Stimulated activated CD8-positive, alpha-beta memory T cell treated with anti-CD3 and anti-CD28 coated beads, Interleukin-12 subunit alpha, Interleukin-12 subunit beta, amount 100 ng/mL, for 1 hour (primary cell): ENCODE data around the gene ICAM1.
"Not testable (repeated sequence)": the region's sequence is repeated elsewhere in the genome, so short reads cannot be mapped to it uniquely, and the experiment has no call there.

Experiments
- DNase-seq: peaks from one replicate; pipeline ENCODE4 v3.0.0-alpha.2; 2020; ENCODE audit warnings: low read depth

ICAM1 gene, protein sequence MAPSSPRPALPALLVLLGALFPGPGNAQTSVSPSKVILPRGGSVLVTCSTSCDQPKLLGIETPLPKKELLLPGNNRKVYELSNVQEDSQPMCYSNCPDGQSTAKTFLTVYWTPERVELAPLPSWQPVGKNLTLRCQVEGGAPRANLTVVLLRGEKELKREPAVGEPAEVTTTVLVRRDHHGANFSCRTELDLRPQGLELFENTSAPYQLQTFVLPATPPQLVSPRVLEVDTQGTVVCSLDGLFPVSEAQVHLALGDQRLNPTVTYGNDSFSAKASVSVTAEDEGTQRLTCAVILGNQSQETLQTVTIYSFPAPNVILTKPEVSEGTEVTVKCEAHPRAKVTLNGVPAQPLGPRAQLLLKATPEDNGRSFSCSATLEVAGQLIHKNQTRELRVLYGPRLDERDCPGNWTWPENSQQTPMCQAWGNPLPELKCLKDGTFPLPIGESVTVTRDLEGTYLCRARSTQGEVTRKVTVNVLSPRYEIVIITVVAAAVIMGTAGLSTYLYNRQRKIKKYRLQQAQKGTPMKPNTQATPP

DNA sequence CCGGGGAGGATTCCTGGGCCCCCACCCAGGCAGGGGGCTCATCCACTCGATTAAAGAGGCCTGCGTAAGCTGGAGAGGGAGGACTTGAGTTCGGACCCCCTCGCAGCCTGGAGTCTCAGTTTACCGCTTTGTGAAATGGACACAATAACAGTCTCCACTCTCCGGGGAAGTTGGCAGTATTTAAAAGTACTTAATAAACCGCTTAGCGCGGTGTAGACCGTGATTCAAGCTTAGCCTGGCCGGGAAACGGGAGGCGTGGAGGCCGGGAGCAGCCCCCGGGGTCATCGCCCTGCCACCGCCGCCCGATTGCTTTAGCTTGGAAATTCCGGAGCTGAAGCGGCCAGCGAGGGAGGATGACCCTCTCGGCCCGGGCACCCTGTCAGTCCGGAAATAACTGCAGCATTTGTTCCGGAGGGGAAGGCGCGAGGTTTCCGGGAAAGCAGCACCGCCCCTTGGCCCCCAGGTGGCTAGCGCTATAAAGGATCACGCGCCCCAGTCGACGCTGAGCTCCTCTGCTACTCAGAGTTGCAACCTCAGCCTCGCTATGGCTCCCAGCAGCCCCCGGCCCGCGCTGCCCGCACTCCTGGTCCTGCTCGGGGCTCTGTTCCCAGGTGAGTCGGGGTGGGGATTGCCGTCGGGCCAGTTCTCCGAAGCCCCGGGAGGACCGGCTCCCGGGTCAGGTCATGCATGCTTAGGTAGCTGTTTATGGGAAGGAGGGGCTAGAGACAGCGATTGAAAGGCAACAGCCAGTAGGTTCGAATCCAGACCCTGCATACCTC is at the start of gene ICAM1:
ICAM1 (plus strand) TSS at position 505 of the 779 bp plus-strand sequence; CDS start at position 545, 40 bp downstream.
- no peak for DNase-seq

DNA sequence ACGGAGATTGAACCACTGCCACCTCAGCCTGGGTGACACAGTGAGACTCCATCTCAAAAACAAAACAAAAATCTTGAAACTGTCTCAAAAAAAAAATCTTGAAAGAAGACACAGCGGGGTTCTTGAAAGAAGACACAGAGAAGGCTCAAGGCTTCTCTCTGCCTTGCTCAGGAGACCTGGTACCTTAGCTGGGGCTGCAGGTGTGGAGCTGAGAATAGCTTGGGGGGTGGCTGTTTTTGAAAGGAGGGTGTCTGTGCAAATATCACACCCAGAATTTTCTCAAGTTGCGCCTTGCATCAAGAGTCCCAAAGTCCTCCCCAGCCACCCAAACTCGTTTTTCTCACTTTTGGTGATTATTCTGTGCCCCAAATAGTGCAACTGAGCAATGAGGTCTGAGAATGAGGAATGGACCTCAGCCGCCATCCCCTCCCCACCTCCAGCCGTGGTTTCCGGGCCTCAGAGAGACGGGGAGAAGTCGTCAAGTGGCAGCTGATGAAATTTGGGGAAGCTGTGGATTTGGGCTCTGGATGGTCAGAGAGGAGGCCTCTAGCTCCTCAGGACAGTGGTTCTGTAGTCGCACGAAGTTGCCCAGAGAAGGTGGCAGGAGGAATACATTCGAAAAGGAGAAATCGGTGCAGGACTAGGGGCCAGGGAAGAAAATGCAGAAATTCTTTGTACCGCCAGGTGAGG is 48.6 kb upstream of the ICAM1 start:
- no peak for DNase-seq

DNA sequence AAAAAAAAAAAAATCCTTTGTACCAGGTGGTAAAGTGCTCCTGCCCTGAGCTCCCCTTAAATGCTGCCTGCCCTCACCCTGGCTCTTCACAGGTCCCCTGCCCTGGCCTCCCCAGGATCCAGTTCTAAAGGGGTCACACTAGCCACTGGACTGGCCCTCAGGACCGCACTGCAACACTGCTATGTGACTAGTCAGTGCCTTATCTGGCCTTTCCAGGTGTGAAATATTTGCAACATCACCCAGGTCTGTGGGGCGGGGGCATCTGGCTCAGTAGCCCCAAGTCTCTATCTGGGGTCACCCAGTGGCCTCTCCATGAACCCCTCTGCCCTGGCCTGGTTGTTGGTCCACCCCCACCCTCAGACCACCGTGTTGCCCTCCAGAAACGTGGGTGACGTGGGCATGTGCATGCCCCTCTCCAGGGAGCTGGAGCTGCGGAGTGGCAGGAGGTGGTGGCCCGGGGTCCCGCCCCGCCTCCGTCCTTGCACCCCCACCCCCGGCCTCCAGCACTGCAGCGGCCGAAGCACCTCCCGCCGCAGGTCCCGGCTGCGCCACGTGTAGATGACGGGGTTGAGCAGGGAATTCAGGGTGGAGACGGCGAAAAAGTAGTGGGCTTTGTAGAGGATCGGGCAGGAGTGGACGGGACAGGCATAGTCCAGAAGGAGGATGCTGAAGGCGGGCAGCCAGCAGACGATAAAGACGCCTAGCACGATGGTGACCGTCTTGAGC is 47.3 kb upstream of the ICAM1 start:
- DNase-seq, result no peak

DNA sequence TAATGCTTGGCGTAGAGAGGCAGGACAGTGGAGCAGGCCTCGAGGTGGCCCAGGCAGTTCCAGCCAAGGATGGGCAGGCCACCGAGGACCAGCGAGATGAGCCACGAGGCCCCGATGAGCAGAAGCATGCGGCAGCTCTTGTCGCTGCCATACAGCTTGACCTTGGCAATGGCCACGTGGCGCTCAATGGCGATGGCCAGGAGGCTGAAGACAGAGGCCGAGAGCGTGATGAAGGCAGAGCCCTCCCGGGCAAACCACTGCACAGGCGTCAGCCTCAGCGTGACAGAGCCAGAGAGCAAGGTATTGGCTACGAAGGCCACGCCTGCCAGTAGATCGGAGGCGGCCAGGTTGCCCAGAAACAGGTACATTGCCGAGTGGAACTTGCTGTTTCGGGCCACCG is 46.6 kb upstream of the ICAM1 start:
- no peak for DNase-seq

DNA sequence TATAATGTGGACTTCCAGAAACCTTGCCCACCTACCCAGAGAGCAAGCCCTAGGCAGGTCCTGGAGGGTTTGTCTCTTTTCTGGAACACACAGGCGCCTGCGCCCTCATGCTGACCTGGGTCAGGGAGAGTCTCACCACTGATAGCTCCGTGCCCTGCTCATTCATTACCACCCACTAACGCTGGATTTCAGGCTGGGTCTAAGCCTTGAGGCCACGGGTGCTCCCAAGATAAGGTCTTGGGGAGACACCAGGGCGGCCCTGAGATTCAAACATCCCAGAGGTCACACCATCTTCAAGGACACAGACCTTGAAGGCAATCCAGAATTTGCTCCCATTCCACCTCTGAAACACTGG is 44.9 kb upstream of the ICAM1 start:
- DNase-seq, result no peak

DNA sequence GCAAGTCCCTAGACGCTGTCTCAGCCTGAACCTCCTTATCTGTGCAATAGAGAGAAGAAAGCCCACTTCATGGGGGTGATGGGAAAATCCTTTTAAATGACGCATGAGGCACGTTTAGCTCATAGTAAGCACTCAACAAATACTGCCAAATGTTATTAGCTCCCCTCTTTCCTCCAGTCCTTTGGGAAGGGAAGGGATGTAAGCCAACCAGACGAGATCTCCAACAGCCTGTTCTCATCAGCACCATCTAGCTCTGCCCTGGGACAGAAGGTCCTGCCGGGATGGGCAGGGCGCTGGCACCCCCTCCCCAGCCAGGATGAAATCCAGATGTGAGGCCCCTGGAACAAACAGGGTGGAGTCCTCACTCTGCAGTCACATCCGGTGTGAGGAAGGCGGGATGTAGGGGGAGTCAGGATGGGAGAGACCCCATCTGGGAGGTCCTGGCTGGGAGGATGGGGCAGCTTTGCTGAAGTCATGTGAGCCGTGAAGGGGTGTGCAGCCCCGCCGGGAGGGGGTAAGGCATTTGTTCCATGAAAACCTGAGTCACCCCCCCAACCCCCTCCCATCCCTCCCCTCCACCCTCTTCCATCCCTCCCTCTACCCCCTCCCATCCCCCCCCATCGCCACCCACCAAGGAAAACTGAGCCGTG is 44.4 kb upstream of the ICAM1 start:
- DNase-seq, result no peak

DNA sequence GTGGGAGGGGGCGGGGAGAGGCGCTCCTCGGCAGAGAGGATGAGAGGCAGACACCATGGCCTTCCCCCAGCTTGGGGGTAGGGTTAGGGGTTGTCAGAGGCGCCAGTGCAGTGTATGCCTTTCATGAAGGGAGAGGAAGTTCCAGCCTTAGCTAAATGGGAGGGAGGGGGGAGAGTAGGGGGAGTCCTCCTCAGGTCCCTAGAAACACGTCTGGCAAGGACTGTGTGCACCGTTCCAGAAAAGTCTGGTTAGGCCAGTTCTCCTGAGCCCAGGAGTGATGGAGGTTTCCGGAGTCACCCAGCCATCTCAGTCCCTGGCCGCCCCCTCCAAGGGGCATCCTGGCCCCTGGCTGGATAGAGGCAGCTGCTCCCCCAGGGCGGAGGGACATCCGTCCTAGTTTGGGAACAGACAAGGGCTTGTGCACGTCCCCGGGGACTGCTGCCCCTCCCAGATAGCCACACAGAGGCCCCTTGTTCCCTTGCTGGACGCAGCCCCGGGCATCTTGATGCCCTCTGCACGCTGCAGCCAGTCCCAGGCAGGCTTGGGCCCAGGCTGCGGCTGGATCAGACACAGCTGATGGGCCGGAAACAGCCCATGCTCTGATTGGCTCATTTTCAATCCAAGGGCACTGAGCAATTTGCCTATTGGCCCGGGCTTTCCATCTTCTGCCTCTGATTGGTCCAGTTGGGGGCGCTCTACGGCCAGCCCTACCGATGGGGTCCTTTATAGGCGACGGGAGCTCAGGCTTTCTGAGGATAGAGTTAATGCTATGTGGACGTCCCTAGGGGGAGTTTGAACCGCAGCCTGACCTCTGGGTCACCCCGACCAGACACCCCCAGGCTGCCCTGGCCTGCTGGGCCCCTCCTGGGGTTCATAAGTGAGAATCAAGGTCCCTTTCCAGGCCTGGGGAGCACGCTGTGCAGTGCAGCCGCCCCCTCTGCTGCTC is 43.6 kb upstream of the ICAM1 start:
- DNase-seq, result no peak

DNA sequence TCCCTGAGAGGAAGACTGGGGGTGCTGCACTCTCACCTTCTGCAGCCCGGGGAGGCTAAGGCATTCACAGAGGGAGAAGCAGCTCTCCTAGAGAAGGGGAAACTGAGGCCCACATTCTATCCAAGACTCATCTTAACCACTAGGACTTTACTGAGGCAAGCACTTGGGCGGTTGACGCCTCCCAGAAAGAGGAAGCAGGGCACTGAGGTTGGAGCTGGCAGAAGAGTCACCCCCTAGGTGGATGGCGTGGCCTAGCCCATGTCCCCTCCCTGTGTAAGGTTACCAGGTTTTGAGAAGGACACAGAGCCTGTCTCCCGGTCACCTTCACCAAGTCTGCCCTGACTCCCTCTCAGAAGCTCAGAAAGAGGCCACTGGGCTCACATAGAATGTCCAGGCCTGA is 42.5 kb upstream of the ICAM1 start:
- no peak for DNase-seq

DNA sequence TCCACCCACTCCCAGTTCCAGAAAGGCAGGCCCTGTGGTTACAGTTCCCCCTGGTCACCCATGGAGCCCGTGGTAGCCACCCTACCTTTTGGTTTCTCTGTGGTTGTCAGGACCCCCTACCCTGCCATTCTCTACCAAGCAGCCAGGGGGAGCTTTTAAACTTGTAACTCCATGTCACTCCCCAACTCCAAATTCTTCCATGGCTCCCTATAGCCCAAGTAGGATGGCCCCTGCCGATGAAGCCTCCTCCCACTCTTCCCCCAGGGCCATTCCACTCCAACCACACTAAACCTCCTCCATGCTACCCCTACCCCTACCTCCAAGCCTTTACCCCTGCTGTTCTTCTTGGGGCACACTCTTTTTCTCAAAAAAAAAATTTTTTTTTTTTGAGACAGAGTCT is 42.0 kb upstream of the ICAM1 start:
- DNase-seq, result no peak

DNA sequence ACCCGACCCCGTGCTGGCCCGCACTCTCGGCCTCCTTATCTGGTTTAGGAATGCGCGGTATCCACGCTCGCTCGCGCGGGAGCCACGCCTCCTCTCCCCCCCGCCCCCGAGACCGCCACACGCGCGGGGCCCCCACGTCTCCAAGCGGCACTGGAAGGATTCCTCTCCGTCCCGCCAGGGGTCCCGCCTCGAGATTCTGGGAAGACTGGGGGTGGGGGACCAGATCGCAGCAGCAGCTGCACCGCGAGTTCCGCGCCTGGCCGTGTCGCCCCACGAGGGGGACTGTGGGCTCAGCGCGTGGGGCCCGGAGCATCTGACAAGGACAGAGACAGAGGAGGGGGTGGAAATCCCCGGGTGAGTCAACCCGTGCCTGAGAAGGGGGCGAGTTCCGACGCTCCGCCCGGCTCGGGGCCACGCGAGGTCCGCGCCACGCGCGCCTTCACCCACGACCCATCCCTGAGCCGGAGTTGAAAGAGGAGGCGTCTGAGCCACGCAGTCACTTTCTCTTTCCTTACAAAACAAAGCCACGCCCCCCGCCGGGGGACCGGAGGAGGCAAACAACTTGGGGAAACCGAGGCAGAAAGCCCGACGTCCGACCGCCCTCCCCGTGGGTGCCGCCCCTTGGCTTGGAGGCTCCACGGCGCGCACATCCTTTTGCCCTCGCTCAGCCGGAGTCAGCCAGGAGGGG is 40.6 kb upstream of the ICAM1 start:
- peak; percentile 33 for DNase-seq

DNA sequence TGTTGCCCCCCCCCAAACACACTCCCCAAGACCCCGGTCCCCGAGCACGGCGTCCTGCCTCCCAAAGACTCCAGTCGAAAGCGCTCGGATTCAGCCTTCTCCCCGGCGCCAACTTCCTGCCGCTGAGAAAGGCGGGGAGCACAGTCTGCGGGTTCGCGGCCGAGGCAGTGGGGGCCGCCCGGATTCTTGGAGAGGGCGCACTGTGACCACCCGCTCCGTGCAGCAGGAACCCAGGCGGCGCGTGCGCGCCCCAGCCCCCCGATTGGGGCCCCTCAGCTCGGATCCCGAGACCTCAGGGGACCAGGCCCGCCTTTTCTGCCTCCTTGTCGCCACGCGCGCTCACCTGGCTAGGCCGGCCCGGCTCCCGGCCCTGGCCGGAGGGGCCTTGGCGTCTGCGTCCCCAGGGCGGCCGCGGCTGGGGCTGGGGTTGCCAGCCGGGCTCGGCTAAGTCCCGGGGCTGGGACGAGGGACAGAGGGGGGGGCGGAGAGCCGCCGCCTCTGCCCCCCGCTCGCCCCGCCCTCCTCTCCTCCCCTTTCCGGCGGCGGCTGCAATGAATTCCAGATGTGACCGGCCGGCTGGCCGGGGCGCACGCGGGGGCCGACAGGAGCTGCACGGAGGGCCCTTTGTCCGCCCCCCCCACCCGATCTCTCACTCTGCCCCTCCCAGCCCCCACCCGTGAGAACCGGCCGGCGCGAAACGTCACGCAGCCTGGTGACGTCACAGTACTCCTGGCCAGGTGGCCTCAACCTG is 39.9 kb upstream of the ICAM1 start, which contains the start of gene S1PR2:
S1PR2 (minus strand) TSS at position 471 of the 751 bp plus-strand sequence. CDS start 6,426 bp downstream, outside the sequence.
- peak; percentile 37 for DNase-seq

DNA sequence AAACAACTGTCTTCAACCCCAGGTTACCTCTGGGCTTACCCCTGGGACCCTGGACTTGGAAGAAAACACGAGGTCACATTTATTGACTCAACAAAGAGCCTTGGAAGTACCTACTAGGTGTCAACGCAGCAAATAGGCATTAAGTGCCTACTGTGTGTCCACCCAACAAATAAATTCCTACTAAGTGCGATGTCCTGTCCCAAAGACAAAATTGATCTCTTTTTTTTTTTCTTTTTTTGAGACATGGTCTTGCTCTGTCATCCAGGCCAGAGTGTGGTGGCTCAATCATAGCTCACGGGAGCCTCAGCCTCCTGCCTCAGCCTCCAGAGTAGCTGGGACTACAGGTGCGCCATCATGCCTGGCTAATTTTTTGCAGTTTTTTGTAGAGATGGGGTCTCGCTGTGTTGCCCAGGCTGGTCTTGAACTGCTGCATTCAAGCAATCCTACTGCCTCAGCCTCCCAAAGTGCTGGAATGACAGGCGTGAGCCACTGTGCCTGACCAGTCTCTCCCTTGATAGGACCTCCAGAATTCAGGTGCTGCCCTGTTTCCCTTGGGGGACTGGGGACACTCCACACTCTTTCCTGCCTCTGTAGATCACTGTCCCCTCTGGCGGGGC is 39.2 kb upstream of the ICAM1 start:
- DNase-seq, result no peak

DNA sequence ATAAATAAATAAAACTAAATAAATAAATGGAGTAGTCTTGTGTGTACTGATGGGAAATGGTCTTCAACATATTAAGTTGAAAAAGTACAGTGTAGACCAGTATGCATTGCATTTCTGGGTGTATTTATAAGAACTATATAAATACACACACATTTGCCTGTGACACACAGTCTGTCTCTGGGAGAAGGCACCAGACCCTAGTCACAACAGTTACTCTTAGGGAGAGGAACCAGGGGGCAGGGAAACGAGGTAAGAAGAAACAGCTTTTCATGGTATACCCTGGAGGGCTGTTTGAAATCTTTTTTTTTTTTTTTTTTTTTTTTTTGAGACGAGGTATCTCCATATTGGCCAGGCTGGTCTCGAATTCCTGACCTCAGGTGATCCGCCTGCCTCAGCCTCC is 37.0 kb upstream of the ICAM1 start:
- DNase-seq, result no peak

DNA sequence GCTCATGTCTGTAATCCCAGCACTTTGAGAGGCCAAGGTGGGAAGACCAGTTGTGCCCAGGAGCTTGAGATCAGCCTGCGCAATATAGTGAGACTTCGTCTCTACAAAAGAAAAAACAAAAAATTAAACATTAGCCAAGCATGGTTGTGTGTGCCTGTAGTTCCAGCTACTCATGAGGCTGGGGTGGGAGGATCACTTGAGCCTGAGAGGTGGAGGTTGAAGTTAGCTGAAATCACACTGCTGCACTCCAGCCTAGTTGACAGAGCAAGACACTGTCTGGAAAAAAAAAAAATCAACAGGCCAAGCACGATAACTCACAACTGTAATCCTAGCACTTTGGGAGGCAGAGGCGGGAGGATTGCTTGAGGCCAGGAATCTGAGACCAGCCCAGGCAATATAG is 35.9 kb upstream of the ICAM1 start:
- DNase-seq, result no peak

DNA sequence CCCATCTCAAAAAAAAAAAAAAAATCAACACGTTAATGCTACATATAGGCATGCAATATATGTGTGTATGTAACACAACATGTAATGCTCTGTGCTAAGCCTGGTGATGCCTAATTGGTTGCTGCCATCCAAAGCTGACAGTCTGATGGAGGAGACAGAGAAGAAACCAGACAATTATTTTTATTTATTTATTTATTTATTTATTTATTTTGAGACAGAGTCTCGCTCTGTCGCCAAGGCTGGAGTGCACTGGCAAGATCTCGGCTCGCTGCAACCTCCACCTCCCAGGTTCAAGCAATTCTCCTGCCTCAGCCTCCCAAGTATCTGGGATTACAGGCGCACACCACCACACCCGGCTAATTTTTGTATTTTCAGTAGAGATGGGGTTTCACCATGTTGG is 35.5 kb upstream of the ICAM1 start:
- not testable (repeated sequence) for DNase-seq

DNA sequence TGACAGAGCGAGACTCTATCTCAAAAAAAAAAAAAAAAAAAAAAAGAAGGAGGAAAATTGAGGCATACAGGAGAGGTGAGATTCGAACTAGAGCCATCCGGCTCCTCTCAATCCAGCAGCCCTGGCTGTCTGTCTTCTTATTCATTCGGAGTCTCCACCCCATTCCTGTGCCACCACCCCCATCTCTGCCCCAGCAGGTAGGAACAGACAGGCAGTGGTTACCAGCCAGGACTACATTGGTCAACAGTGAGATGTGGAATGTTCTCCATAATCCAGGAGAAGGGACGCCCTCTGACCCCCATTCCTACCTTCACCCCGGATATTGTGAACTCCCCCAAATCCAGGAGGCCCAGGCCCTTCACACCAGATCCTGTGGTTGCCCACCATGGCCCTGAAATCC is 33.2 kb upstream of the ICAM1 start:
- no peak for DNase-seq

DNA sequence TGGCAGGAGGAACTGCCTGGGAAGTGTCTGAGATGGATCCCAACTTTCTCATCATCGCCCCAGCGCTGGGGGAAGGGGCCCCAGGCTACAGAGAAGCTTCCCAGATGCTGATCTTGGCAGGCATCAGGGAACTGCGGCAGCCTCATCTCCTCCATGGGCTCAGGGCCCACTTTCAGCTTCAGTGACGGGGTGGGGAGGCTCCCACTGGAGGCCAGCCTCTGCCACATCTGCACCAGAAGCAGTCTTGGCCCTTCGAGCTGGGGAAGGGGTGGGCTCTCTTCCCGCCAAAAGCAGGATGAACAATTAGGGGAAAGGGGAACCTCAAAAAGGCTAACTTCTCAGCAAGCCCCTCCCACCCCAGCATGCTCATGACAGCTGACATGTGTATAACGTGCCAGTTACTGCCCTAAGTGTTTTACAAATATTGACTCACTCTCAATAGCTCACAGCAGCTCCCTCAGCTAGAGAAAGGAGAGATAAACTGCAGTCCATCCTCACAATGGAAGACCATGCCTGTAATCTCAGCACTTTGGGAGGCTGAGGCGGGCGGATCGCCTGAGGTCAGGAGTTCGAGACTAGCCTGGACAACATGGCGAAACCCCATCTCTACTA is 32.6 kb upstream of the ICAM1 start:
- DNase-seq, result no peak
